ENCODE measurements around the gene PRLR.
"Not testable (repeated sequence)": the region's sequence is repeated elsewhere in the genome, so short reads cannot be mapped to it uniquely, and the experiment has no call there.

PRLR gene

GRCh38 chr5:35117967-35118366, 112.3 kb downstream of the PRLR start:
- Mint-ChIP-seq H3K36me3 (ENCODE audit: low read depth) (peaks cover 4% of the 10 kb centered on the region), H3K4me3 (no peak overlapping the region), H3K27me3 (ENCODE audit: low read depth) (peaks cover 17% of the 10 kb centered on the region), H3K27ac (no peak overlapping the region), H3K9me3 (no peaks in the 10 kb centered on the region), H3K4me1 (no peaks in the 10 kb centered on the region)
- TF ChIP-seq, protein P1, sequence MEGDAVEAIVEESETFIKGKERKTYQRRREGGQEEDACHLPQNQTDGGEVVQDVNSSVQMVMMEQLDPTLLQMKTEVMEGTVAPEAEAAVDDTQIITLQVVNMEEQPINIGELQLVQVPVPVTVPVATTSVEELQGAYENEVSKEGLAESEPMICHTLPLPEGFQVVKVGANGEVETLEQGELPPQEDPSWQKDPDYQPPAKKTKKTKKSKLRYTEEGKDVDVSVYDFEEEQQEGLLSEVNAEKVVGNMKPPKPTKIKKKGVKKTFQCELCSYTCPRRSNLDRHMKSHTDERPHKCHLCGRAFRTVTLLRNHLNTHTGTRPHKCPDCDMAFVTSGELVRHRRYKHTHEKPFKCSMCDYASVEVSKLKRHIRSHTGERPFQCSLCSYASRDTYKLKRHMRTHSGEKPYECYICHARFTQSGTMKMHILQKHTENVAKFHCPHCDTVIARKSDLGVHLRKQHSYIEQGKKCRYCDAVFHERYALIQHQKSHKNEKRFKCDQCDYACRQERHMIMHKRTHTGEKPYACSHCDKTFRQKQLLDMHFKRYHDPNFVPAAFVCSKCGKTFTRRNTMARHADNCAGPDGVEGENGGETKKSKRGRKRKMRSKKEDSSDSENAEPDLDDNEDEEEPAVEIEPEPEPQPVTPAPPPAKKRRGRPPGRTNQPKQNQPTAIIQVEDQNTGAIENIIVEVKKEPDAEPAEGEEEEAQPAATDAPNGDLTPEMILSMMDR (IDR thresholded peaks at IDR 0.05; ENCODE audit: unreplicated experiment in 3 of 3) = no peak

- TF ChIP-seq, protein P1 (IDR thresholded peaks at IDR 0.05; ENCODE audit: unreplicated experiment in 3 of 3) = no peak
- no peaks in the 10 kb centered on the region for H3K9me3 Mint-ChIP-seq
Observed at GRCh38 chr5:35115920-35116319, 114.4 kb downstream of the PRLR start.

DNA sequence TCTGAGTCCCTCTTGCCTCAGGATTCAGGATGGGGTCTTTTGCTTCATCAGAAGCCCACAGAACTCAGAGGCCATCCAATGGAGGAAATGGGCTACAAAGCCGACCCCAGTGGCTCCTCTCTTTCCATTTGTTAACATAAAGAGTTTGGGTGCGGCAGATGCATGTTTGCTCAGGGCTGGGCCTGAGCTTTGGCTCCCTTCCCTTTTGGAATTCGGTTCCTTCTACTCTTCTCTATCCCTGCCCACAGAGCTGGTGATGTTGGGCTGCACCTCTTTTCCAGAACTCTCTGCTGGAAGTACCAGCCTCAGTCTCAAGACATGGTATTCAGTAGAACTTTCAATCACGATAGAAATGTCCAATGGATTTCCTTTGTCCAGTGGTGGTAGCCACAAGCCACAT, 115.6 kb downstream of the PRLR start:
- Mint-ChIP-seq H3K9me3 (peaks cover 3% of the 10 kb centered on the region), H3K36me3 (ENCODE audit: low read depth) (peaks cover 4% of the 10 kb centered on the region)

More at GRCh38 chr5:35115920-35116319, 114.4 kb downstream of the PRLR start:
- Mint-ChIP-seq H3K27me3 (ENCODE audit: low read depth) (peaks cover 15% of the 10 kb centered on the region), H3K4me1 (no peaks in the 10 kb centered on the region), H3K4me3 (no peak overlapping the region), H3K36me3 (ENCODE audit: low read depth) (no peaks in the 10 kb centered on the region), H3K27ac (no peak overlapping the region)

GRCh38 chr5:35112300-35112699, 118.0 kb downstream of the PRLR start:
- peaks cover 10% of the 10 kb centered on the region for H3K9me3 Mint-ChIP-seq
- peaks cover 13% of the 10 kb centered on the region for H3K36me3 Mint-ChIP-seq (ENCODE audit: low read depth)
- H3K4me1 Mint-ChIP-seq = no peaks in the 10 kb centered on the region
- peaks cover 7% of the 10 kb centered on the region for H3K27me3 Mint-ChIP-seq (ENCODE audit: low read depth)
- no peak overlapping the region for H3K27ac Mint-ChIP-seq
- TF ChIP-seq, protein P1 (IDR thresholded peaks at IDR 0.05; ENCODE audit: unreplicated experiment in 3 of 3) = no peak
- no peak overlapping the region for H3K4me3 Mint-ChIP-seq

More for the DNA sequence above, 115.6 kb downstream of the PRLR start:
- Mint-ChIP-seq H3K27ac (no peak overlapping the region), H3K4me1 (no peaks in the 10 kb centered on the region), H3K4me3 (no peak overlapping the region), H3K27me3 (ENCODE audit: low read depth) (peaks cover 13% of the 10 kb centered on the region)
- TF ChIP-seq, protein P1 (IDR thresholded peaks at IDR 0.05; ENCODE audit: unreplicated experiment in 3 of 3) = no peak

DNA sequence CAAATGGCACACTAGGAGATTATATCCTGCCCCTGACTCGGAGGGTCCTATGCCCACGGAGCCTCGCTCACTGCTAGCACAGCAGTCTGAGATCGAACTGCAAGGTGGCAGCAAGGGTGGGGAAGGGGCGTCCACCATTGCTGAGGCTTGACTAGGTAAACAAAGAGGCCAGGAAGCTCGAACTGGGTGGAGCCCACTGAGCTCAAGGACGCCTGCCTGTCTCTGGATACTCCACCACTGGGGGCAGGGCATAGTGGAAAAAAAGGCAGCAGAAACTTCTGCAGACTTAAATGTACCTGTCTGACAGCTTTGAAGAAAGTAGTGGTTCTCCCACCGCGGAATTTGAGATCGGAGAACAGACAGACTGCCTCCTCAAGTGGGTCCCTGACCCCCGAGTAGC, 125.7 kb downstream of the PRLR start:
- not testable (repeated sequence) for H3K4me3 Mint-ChIP-seq; H3K27me3 Mint-ChIP-seq (ENCODE audit: low read depth); H3K4me1 Mint-ChIP-seq; H3K27ac Mint-ChIP-seq
- H3K36me3 Mint-ChIP-seq (ENCODE audit: low read depth) = peaks cover 14% of the 10 kb centered on the region
- peaks cover 19% of the 10 kb centered on the region for H3K9me3 Mint-ChIP-seq

- no peak overlapping the region for H3K27ac Mint-ChIP-seq
- TF ChIP-seq, protein P1 (IDR thresholded peaks at IDR 0.05; ENCODE audit: unreplicated experiment in 3 of 3) = no peak
Observed at GRCh38 chr5:35103637-35104299, 126.5 kb downstream of the PRLR start.

DNA sequence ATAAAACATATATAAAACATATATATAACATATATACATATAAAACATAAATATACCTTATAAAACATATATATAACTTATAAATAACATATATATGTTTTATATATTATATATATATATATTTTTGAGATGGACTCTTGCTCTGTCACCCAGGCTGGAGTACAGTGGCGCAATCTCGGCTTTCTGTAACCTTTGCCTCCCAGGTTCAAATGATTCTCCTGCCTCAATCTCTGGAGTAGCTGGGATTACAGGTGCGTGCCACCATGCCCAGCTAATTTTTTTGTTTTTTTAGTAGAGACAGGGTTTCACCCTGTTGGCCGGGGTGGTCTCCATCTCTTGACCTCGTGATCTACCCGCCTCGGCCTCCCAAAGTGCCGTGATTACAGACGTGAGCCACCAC, 128.6 kb downstream of the PRLR start:
- not testable (repeated sequence) for H3K27ac Mint-ChIP-seq; H3K4me3 Mint-ChIP-seq; H3K36me3 Mint-ChIP-seq (ENCODE audit: low read depth); H3K27me3 Mint-ChIP-seq (ENCODE audit: low read depth); H3K9me3 Mint-ChIP-seq; H3K4me1 Mint-ChIP-seq

More at GRCh38 chr5:35103637-35104299, 126.5 kb downstream of the PRLR start:
- Mint-ChIP-seq H3K36me3 (ENCODE audit: low read depth) (peaks cover 13% of the 10 kb centered on the region), H3K4me3 (no peak overlapping the region), H3K9me3 (peaks cover 18% of the 10 kb centered on the region), H3K4me1 (no peaks in the 10 kb centered on the region), H3K27me3 (ENCODE audit: low read depth) (no peaks in the 10 kb centered on the region)
